ENCODE results near the gene ANKRD55. TPM values are rescaled to one million over a fixed set of nuclear protein-coding genes. Genes with fewer than 3 reads are reported as not detected.

ANKRD55 gene
- total RNA-seq, 2 experiments from 2014 or later, result not detected

- Histone ChIP-seq H2AFZ (ENCODE audit: low read length) (no peak overlapping the region), H3K36me3 (ENCODE audit: insufficient read depth, low read length) (no peaks in the 10 kb centered on the region), H3K27ac (ENCODE audit: low read depth, low read length, poor library complexity, severe bottlenecking) (no peak overlapping the region), H4K20me1 (ENCODE audit: insufficient read depth, low read length) (no peaks in the 10 kb centered on the region), H3K9me2 (ENCODE audit: insufficient read depth, low read length) (no peaks in the 10 kb centered on the region), H3K4me1 (ENCODE audit: insufficient read depth, low read length, poor library complexity, severe bottlenecking) (no peaks in the 10 kb centered on the region), H3K9me3 (ENCODE audit: low read length) (no peaks in the 10 kb centered on the region), H3K79me2 (ENCODE audit: insufficient read depth, low read depth, low read length) (no peaks in the 10 kb centered on the region), H3K4me3 (ENCODE audit: low read depth, low read length, poor library complexity, severe bottlenecking) (no peak overlapping the region), H3K4me2 (ENCODE audit: low read length) (no peak overlapping the region)
- CTCF ChIA-PET (ENCODE audit: unreplicated experiment), result no interaction called here
- intact Hi-C loops (cut with micrococcal nuclease; ENCODE audit: unreplicated experiment), result no loop called here
- no TSS peak for BruUV-seq (replicated peaks)
- TF ChIP-seq, protein P1, sequence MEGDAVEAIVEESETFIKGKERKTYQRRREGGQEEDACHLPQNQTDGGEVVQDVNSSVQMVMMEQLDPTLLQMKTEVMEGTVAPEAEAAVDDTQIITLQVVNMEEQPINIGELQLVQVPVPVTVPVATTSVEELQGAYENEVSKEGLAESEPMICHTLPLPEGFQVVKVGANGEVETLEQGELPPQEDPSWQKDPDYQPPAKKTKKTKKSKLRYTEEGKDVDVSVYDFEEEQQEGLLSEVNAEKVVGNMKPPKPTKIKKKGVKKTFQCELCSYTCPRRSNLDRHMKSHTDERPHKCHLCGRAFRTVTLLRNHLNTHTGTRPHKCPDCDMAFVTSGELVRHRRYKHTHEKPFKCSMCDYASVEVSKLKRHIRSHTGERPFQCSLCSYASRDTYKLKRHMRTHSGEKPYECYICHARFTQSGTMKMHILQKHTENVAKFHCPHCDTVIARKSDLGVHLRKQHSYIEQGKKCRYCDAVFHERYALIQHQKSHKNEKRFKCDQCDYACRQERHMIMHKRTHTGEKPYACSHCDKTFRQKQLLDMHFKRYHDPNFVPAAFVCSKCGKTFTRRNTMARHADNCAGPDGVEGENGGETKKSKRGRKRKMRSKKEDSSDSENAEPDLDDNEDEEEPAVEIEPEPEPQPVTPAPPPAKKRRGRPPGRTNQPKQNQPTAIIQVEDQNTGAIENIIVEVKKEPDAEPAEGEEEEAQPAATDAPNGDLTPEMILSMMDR (conservative IDR thresholded peaks at IDR 0.05; ENCODE audit: low read length), result no peak
- no peak for TF ChIP-seq EZH2phosphoT487 (IDR thresholded peaks at IDR 0.05; ENCODE audit: borderline replicate concordance, low read depth, low read length)
- DNase-seq (ENCODE audit: low spot score), result no peak
- POLR2A ChIA-PET, result interaction anchor here (0.5 kb wide), 1 partner anchor 1350 kb away, joined by 4 read pairs; no protein-coding TSS in a partner anchor
These were observed 63.2 kb downstream of the ANKRD55 start for GRCh38 chr5:56169949-56170348.

- TF ChIP-seq EZH2phosphoT487 (IDR thresholded peaks at IDR 0.05; ENCODE audit: borderline replicate concordance, low read depth, low read length), result no peak
- TF ChIP-seq, protein P1 (conservative IDR thresholded peaks at IDR 0.05; ENCODE audit: low read length), result no peak
- no peaks in the 10 kb centered on the region for H3K9me2 ChIP-seq (ENCODE audit: insufficient read depth, low read length)
- H4K20me1 ChIP-seq (ENCODE audit: insufficient read depth, low read length), result no peaks in the 10 kb centered on the region
- H3K27ac ChIP-seq (ENCODE audit: low read depth, low read length, poor library complexity, severe bottlenecking), result no peak overlapping the region
- no TSS peak for BruUV-seq (replicated peaks)
- no peak for DNase-seq (ENCODE audit: low spot score)
- H3K4me3 ChIP-seq (ENCODE audit: low read depth, low read length, poor library complexity, severe bottlenecking), result no peak overlapping the region
- ChIA-PET POLR2A (no interaction called here), CTCF (ENCODE audit: unreplicated experiment) (no interaction called here)
- H2AFZ ChIP-seq (ENCODE audit: low read length), result no peak overlapping the region
- H3K4me2 ChIP-seq (ENCODE audit: low read length), result no peak overlapping the region
- no peaks in the 10 kb centered on the region for H3K79me2 ChIP-seq (ENCODE audit: insufficient read depth, low read depth, low read length)
- no peaks in the 10 kb centered on the region for H3K4me1 ChIP-seq (ENCODE audit: insufficient read depth, low read length, poor library complexity, severe bottlenecking)
- intact Hi-C loops (cut with micrococcal nuclease; ENCODE audit: unreplicated experiment), result no loop called here
- no peaks in the 10 kb centered on the region for H3K9me3 ChIP-seq (ENCODE audit: low read length)
- H3K36me3 ChIP-seq (ENCODE audit: insufficient read depth, low read length), result no peaks in the 10 kb centered on the region
These were observed 63.8 kb downstream of the ANKRD55 start for GRCh38 chr5:56169281-56169680.

DNA sequence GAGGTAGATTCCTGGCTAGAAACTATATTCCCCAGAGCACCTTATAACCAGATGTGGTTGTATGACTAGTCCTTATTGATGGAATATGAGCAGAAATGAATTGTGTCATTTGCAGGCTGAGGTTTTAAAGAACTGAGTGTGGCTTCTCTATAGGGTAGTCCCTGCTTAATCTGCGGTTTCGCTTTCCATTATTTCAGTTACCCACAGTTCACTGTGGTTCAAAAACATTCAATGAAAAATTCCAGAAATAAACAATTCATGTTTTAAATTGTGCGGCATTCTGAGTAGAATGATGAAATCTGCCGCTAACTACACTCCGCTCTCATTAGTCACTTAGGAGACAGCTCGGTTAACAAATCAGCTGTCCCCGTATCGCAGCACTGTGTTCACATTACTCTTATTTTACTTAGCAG is 65.1 kb downstream of the ANKRD55 start:
- no peaks in the 10 kb centered on the region for H3K79me2 ChIP-seq (ENCODE audit: insufficient read depth, low read depth, low read length)
- BruUV-seq (replicated peaks), result no TSS peak
- H4K20me1 ChIP-seq (ENCODE audit: insufficient read depth, low read length), result no peaks in the 10 kb centered on the region
- H3K4me2 ChIP-seq (ENCODE audit: low read length), result no peak overlapping the region
- H3K4me1 ChIP-seq (ENCODE audit: insufficient read depth, low read length, poor library complexity, severe bottlenecking), result no peaks in the 10 kb centered on the region
- CTCF ChIA-PET (ENCODE audit: unreplicated experiment), result no interaction called here
- TF ChIP-seq, protein P1 (conservative IDR thresholded peaks at IDR 0.05; ENCODE audit: low read length), result no peak
- TF ChIP-seq EZH2phosphoT487 (IDR thresholded peaks at IDR 0.05; ENCODE audit: borderline replicate concordance, low read depth, low read length), result no peak
- no peak overlapping the region for H3K27ac ChIP-seq (ENCODE audit: low read depth, low read length, poor library complexity, severe bottlenecking)
- H3K9me2 ChIP-seq (ENCODE audit: insufficient read depth, low read length), result no peaks in the 10 kb centered on the region
- H2AFZ ChIP-seq (ENCODE audit: low read length), result no peak overlapping the region
- no peaks in the 10 kb centered on the region for H3K9me3 ChIP-seq (ENCODE audit: low read length)
- intact Hi-C loops (cut with micrococcal nuclease; ENCODE audit: unreplicated experiment), result no loop called here
- DNase-seq (ENCODE audit: low spot score), result no peak
- POLR2A ChIA-PET, result no interaction called here
- no peak overlapping the region for H3K4me3 ChIP-seq (ENCODE audit: low read depth, low read length, poor library complexity, severe bottlenecking)
- no peaks in the 10 kb centered on the region for H3K36me3 ChIP-seq (ENCODE audit: insufficient read depth, low read length)
